Measurements from ENCODE around the gene RGL3.

DNA sequence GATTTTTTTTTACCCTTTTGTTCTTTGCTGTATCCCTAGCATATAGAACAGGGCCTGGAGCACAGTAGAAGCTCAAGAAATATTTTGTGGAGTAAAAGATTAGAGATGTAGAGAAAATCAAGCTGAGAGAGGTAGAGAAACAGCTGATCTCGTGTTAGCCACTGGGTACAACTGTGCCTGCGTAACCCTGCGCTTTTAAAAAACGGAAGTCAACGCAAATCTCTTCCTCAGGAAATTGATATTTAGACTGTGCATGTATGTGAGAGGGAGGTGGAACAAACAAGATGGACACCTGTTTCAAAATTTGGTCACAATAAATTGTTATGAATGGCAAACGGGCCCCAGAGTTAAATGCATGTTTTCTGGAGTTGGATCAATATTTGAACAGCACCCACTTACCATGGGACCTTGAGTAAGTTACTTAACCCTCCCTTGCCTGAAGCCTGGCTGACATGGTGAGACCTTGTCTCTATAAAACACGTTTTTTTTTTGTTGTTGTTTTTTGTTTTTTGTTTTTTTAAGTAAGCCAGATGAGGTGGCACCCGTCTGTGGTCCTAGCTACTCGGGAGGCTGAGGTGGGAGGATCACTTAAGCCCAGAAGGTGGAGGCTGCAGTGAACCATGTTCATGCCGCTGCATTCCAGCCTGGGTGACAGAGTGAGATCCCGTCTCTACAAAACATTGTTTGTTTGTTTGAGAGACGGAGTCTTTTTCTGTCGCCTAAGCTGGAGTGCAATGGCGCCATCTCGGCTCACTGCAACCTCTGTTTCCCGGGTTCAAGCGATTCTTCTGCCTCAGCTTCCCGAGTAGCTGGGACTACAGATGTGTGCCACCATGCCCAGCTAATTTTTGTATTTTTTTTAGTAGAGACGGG, 31.7 kb downstream of the RGL3 start:
- TF ChIP-seq, protein P1, sequence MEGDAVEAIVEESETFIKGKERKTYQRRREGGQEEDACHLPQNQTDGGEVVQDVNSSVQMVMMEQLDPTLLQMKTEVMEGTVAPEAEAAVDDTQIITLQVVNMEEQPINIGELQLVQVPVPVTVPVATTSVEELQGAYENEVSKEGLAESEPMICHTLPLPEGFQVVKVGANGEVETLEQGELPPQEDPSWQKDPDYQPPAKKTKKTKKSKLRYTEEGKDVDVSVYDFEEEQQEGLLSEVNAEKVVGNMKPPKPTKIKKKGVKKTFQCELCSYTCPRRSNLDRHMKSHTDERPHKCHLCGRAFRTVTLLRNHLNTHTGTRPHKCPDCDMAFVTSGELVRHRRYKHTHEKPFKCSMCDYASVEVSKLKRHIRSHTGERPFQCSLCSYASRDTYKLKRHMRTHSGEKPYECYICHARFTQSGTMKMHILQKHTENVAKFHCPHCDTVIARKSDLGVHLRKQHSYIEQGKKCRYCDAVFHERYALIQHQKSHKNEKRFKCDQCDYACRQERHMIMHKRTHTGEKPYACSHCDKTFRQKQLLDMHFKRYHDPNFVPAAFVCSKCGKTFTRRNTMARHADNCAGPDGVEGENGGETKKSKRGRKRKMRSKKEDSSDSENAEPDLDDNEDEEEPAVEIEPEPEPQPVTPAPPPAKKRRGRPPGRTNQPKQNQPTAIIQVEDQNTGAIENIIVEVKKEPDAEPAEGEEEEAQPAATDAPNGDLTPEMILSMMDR (IDR thresholded peaks at IDR 0.05; ENCODE audit: insufficient read depth, low read depth, low read length) = no peak
- TF ChIP-seq EZH2 (IDR thresholded peaks at IDR 0.05; ENCODE audit: insufficient read depth, low read length) = no peak

Data from astrocyte (in vitro differentiated cells and primary cell).